IMR-90 (cell line): ENCODE data around the gene SHCBP1L. TPM values are rescaled to one million over a fixed set of nuclear protein-coding genes. Genes with fewer than 3 reads are reported as not detected.

Source experiments
- ATAC-seq: fragments of 200-7000 bp; cut with Tn5 transposase; 2 replicates; pipeline ENCODE4 v1.9.1; 2020; ENCODE audit warnings: low read depth, mild to moderate bottlenecking, moderate library complexity
- BruUV-seq: library from RNA; stranded (reverse); fragments of 400-500 nt; replicated peaks from 2 replicates; lab custom pipeline; 2021; lab: Mats Ljungman, UMichigan
- CTCF ChIA-PET: fragments of 300-600 bp; formaldehyde crosslinking; extraction: SDS; loops from one replicate; lab custom pipeline; 2021; ENCODE audit warnings: antibody characterized with exemption; lab: Yijun Ruan, JAX
- POLR2A ChIA-PET: fragments of 300-600 bp; sonication (Branson Sonifier 250); formaldehyde crosslinking; loops from one replicate; lab custom pipeline; 2022; ENCODE audit warnings: antibody characterized with exemption; ENCODE audit not compliant: unreplicated experiment; lab: Charles Lee
- DNase-seq: peaks from one replicate; pipeline ENCODE4 v3.0.0; 2013
- H2AFZ ChIP-seq: replicated peaks from 2 replicates; pipeline ENCODE3; 2013; ENCODE audit warnings: low read length, mild to moderate bottlenecking; ENCODE audit not compliant: poor library complexity
- H2AK5ac ChIP-seq: 2 replicates; pipeline ENCODE4 v1.6.1; 2013; ENCODE audit warnings: low read depth, low read length, inconsistent platforms
- H2AK9ac ChIP-seq: replicated peaks from 2 replicates; pipeline ENCODE3; 2013; ENCODE audit warnings: mild to moderate bottlenecking, low read depth, low read length, moderate library complexity; ENCODE audit not compliant: poor library complexity
- H2BK120ac ChIP-seq: 2 replicates; pipeline ENCODE4 v1.6.1; 2013; ENCODE audit warnings: low read depth, low read length, inconsistent platforms
- H2BK15ac ChIP-seq: 3 replicates; pipeline ENCODE4 v1.6.1; 2013; ENCODE audit warnings: low read depth, low read length, inconsistent platforms
- H2BK20ac ChIP-seq: 2 replicates; pipeline ENCODE4 v1.6.1; 2013; ENCODE audit warnings: low read depth, mild to moderate bottlenecking, inconsistent platforms, low read length, moderate library complexity
- H2BK5ac ChIP-seq: 2 replicates; pipeline ENCODE4 v1.6.1; 2013; ENCODE audit warnings: mild to moderate bottlenecking, low read depth, low read length, inconsistent platforms; ENCODE audit not compliant: poor library complexity, severe bottlenecking
- H3K14ac ChIP-seq: replicated peaks from 2 replicates; pipeline ENCODE4 v1.6.1; 2013; ENCODE audit warnings: low read depth, low read length, inconsistent platforms
- H3K18ac ChIP-seq: 2 replicates; pipeline ENCODE4 v1.6.1; 2013; ENCODE audit warnings: low read depth, low read length, control low read depth
- H3K23ac ChIP-seq: 2 replicates; pipeline ENCODE4 v1.6.1; 2013; ENCODE audit warnings: low read depth, low read length, inconsistent platforms
- H3K27ac ChIP-seq: 2 replicates; pipeline ENCODE4 v1.5.1; 2013; ENCODE audit warnings: mild to moderate bottlenecking, control low read depth, low read length; ENCODE audit not compliant: insufficient read depth
- H3K27me3 ChIP-seq: 2 replicates; pipeline ENCODE4 v1.6.1; 2013; ENCODE audit warnings: low read length; ENCODE audit not compliant: control insufficient read depth, insufficient read depth
- H3K36me3 ChIP-seq: 2 replicates; pipeline ENCODE4 v1.6.1; 2013; ENCODE audit warnings: low read length, mixed read lengths; ENCODE audit not compliant: control insufficient read depth, insufficient read depth
- H3K4ac ChIP-seq: 2 replicates; pipeline ENCODE4 v1.6.1; 2013; ENCODE audit warnings: low read depth, low read length, inconsistent platforms
- H3K4me1 ChIP-seq: 2 replicates; pipeline ENCODE4 v1.6.1; 2013; ENCODE audit warnings: low read length, mixed read lengths; ENCODE audit not compliant: control insufficient read depth, insufficient read depth
- H3K4me2 ChIP-seq: 2 replicates; pipeline ENCODE4 v1.6.1; 2013; ENCODE audit warnings: low read depth, mild to moderate bottlenecking, control low read depth, low read length, moderate library complexity
- H3K4me3 ChIP-seq: 2 replicates; pipeline ENCODE4 v1.5.1; 2013; ENCODE audit warnings: low read depth, mild to moderate bottlenecking, control low read depth, low read length, moderate library complexity; ENCODE audit not compliant: insufficient read depth
- H3K56ac ChIP-seq: 2 replicates; pipeline ENCODE4 v1.6.1; 2013; ENCODE audit warnings: low read length, inconsistent platforms; ENCODE audit not compliant: insufficient read depth; ENCODE audit errors: extremely low read depth
- H3K79me1 ChIP-seq, 2 experiments: 2 replicates each; pipeline ENCODE4 v1.6.1; 2013; ENCODE audit warnings: low read length in 2 of 2, inconsistent platforms in 1 of 2, low read depth in 1 of 2
- H3K9ac ChIP-seq: 2 replicates; pipeline ENCODE4 v1.6.1; 2013; ENCODE audit warnings: low read depth, low read length, control low read depth
- H3K9me1 ChIP-seq: 2 replicates; pipeline ENCODE4 v1.6.1; 2013; ENCODE audit warnings: low read length, inconsistent platforms; ENCODE audit not compliant: insufficient read depth
- H3K9me3 ChIP-seq: 2 replicates; pipeline ENCODE4 v1.6.1; 2013; ENCODE audit warnings: low read length; ENCODE audit not compliant: control insufficient read depth, insufficient read depth
- H4K20me1 ChIP-seq: 2 replicates; pipeline ENCODE4 v1.6.1; 2013; ENCODE audit warnings: low read length, inconsistent platforms; ENCODE audit not compliant: insufficient read depth
- H4K5ac ChIP-seq: 2 replicates; pipeline ENCODE4 v1.6.1; 2013; ENCODE audit warnings: mild to moderate bottlenecking, low read depth, low read length, control low read depth
- H4K8ac ChIP-seq, 2 experiments: 2 replicates each; pipeline ENCODE4 v1.6.1; 2013; ENCODE audit warnings: low read depth in 2 of 2, low read length in 2 of 2, control low read depth in 1 of 2, inconsistent platforms in 1 of 2
- H4K91ac ChIP-seq: 2 replicates; pipeline ENCODE4 v1.6.1; 2013; ENCODE audit warnings: low read depth, low read length, inconsistent platforms; ENCODE audit not compliant: insufficient read depth
- CEBPB ChIP-seq: IDR thresholded peaks from 2 replicates; pipeline ENCODE4 v1.6.1; 2012; ENCODE audit warnings: low read depth, low read length, improper control_type of control experiment
- WGBS, 2 experiments: methylation state at CpG; one replicate each; pipeline versions ENCODE4 v1.1.5 to v1.1.7; 2013; ENCODE audit warnings: missing lambda C conversion rate in 2 of 2; ENCODE audit not compliant: insufficient read length in 1 of 2; ENCODE audit errors: extremely low coverage in 2 of 2; 5-methylcytosine and 5-hydroxymethylcytosine counted together
- dilution Hi-C: fragments of 300-500 bp; cut with HindIII; formaldehyde crosslinking; loops from one replicate; pipeline ENCODE4 v1.14.3; 2018; ENCODE audit warnings: low sequenced_read_pairs; ENCODE audit not compliant: unreplicated experiment
- in situ Hi-C: fragments of 300-500 bp; cut with MboI; formaldehyde crosslinking; loops from 3 replicates; pipeline ENCODE4 v1.14.3; 2019; ENCODE audit warnings: low sequenced_read_pairs, inconsistent platforms, mixed read lengths
- intact Hi-C: fragments of 100-400 bp; cut with micrococcal nuclease; formaldehyde crosslinking; loops from 2 replicates; pipeline ENCODE4 v1.10.0; 2022
- polyA plus RNA-seq, 3 experiments: library from polyadenylated mRNA; depleted of rRNA; stranded (reverse); fragments of >200 nt; gene quantifications; 2 replicates each; pipeline ENCODE4 v1.2.3, GENCODE V29; 2012; ENCODE audit warnings: low replicate concordance in 1 of 3
- total RNA-seq: library from RNA; depleted of rRNA; stranded (reverse); fragments of >200 nt; gene quantifications from 2 replicates; pipeline ENCODE4 v1.2.3, GENCODE V29; 2012

Gene SHCBP1L
- total and polyA plus RNA-seq, 2 of the 4 experiments (the other 2 are of a cell fraction) = not detected

DNA sequence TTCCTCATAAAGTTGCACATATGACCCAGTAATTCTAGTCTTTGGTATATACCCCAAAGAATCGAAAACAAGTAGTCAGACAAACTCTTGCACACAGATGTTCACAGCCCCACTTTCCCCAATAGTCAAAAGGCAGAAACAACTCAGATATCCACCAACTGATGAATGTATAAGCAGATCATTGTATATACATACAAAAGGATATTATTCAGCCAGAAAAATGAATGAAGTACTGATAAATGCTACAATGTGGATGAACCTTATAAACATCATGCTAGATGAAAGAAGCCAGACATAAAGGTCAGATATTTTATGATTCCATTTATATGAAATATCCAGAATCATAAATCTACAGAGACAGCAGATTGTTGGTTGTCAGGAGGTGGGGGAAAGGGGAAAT, 27.3 kb downstream of the SHCBP1L start:
- Histone ChIP-seq H3K56ac (no peak overlapping the region), H2AFZ (no peak overlapping the region), H3K27me3 (peaks cover 4% of the 10 kb centered on the region; the same call in 1 of the 2 replicates), H3K36me3 (no peaks in the 10 kb centered on the region), H2BK5ac (no peak overlapping the region), H3K79me1 (no peaks in the 10 kb centered on the region), H3K9ac (no peak overlapping the region), H4K91ac (no peak overlapping the region), H2AK9ac (no peak overlapping the region), H2BK15ac (no peak overlapping the region), H2BK120ac (no peak overlapping the region), H3K9me1 (no peaks in the 10 kb centered on the region), H2AK5ac (no peak overlapping the region), H3K4me3 (no peak overlapping the region), H3K14ac (no peak overlapping the region), H4K8ac (no peak overlapping the region), H3K23ac (no peak overlapping the region), H3K4me2 (no peak overlapping the region), H3K27ac (no peak overlapping the region), H3K18ac (no peak overlapping the region), H3K4me1 (no peaks in the 10 kb centered on the region), H3K4ac (no peak overlapping the region), H2BK20ac (no peak overlapping the region), H4K20me1 (no peaks in the 10 kb centered on the region), H4K5ac (no peak overlapping the region), H3K9me3 (no peaks in the 10 kb centered on the region)
- WGBS, 2 experiments = no CpG with 5 or more reads among the region's 1 CpG
- ChIA-PET POLR2A (no interaction called here), CTCF (no interaction called here)
- no TSS peak for BruUV-seq
- in situ Hi-C loops = no loop called here
- no peak for TF ChIP-seq CEBPB
- no peak for ATAC-seq
- DNase-seq = no peak
- intact Hi-C loops = no loop called here
- dilution Hi-C loops = no loop called here
